Measurements from ENCODE around the gene SPATA33. TPM values are rescaled to one million over a fixed set of nuclear protein-coding genes. Genes with fewer than 3 reads are reported as not detected.
"Not testable (repeated sequence)": the region's sequence is repeated elsewhere in the genome, so short reads cannot be mapped to it uniquely, and the experiment has no call there.

Gene SPATA33
- polyA plus RNA-seq, 3 donors: 11.3 to 15.1 (median 14.6) TPM

DNA sequence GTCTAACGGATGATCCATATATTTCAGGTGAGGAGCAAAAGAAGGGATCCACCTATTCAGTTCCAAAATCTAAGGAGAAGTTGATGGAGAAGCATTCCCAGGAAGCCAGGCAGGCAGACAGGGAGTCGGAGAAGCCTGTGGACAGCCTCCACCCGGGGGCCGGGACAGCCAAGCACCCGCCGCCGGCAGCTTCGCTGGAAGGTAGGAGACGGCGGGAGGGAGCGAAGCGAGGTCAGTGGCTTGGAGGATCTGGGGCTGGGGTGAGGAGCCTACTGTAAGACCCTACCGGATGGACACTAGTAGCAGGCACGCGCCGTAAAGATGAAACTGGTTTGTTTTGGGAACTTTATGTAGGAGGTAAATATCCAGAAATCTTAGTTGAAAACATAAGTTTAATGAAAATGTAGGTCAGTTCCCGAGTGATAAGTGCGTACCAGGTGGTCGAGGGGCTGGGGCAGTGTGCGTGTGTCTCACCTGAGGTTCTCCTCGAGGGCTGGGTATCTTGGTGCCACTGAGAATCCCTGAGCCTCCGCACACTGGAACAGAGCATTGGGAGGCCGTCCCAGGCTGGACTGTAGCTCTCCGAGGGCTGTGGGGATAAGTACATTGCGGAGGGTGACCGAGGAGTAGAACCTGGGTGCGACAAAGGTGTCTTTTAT lies 714 bp downstream of the SPATA33 start:
- no peak for DNase-seq (ENCODE audit: low read depth in 3 of 3, low spot score in 2 of 3)

DNA sequence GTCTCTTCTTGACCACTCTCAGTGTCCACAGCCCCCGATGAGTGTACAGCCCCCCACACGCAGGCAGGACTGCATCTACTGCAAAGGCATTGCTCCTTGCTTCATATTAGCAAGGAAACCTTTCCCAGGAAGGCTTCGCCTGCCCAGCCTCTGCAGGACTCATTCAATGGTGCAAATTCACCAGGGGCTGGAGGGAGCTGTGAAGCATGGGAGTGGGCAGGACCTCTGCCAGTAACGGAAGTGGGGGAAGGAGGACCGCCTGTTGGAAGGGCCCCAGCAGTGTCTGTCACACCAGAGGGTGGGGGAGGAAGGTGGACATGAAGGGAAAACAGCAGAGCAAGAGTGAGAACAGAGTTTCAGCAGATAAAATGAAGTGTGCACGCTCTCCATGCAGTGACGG lies 2.5 kb downstream of the SPATA33 start:
- no peak for DNase-seq (ENCODE audit: low read depth in 3 of 3, low spot score in 2 of 3)

DNA sequence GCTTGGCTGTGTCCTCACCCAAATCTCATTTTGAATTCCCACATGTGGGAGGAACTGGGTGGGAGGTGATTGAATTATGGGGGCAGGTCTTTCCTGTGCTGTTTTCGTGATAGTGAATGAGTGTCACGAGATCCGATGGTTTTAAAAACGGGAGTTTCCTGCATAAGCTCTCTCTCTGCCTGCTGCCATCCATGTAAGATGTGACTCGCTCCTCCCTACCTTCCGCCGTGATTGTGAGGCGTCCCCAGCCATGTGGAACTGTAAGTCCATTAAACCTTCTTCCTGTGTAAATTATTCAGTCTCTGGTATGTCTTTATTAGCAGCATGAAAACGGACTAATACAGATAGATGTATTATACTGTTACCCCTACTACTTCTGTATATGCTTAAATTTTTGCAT lies 3.6 kb downstream of the SPATA33 start:
- no peak for DNase-seq (ENCODE audit: low read depth in 3 of 3, low spot score in 2 of 3)

DNA sequence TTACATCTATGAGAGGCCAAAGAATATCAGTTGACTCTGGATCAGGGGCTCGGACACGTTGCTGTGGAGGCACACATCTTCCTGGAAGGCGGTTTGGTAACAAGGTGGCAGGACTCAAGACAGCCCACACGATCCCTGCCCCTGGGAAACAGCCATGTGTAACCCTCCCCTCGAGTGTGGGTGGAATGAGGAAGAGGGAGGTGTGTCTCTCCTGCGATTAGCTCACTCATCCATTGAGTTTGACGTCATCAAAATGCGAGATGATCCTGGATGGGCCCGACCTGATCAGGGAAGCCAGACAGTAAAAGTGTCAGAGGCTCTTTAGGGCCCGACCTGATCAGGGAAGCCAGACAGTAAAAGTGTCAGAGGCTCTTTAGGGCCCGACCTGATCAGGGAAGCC lies 6.6 kb downstream of the SPATA33 start:
- DNase-seq (ENCODE audit: low read depth in 3 of 3, low spot score in 2 of 3): not testable (repeated sequence)

DNA sequence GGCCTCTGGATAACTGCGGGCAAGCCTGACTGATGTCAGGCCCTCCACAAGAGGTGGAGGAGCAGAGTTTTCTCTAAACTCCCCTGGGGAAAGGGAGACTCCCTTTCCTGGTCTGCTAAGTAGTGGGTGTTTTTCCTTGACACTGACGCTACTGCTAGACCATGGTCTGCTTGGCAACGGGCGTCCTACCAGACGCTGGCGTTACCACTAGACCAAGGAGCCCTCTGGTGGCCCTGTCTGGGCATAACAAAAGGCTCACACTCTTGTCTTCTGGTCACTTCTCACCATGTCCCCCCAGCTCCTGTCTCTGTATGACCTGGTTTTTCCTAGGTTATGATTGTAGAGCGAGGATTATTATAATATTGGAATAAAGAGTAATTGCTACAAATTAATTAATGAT lies 9.4 kb downstream of the SPATA33 start:
- DNase-seq (ENCODE audit: low read depth in 3 of 3, low spot score in 2 of 3): not testable (repeated sequence)

DNA sequence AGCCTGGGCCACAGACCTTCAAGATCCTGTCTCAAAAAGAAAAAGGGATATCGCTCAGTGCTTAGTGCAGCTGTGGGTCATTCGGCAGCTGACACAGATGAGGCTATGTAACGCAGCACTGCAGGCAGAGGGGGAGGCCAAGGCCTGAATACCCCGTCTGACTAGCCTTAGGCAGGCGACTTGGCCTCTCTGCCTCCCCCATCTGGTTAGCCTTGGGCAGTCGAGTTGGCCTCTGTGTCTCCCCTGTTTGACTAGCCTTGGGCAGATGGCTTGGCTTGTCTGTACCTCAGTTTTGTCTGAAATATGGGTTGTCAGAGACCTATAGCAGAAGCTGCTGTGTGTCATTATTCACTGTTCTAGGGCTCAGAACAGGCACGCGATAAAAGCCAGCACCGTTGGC lies 10.0 kb downstream of the SPATA33 start:
- DNase-seq (ENCODE audit: low read depth in 3 of 3, low spot score in 2 of 3): no peak

DNA sequence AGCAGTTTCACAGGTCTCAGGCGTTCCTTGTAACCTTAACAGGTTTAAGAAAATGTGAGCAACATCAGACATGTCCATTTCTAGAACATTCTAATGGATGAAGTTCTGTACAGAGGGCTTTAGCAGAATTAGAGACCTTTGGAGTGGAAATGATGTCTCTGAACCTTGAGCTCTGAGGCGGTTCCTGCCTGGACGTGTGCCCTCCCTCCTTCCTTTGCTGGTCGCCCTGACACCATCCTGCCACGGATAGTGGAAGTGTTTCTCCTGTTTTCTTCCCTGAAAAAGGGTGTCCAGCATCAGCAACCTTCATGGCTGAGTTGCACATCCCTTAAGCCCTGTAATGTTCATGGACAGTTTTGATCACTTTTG lies 11.1 kb downstream of the SPATA33 start:
- no peak for DNase-seq (ENCODE audit: low read depth in 3 of 3, low spot score in 2 of 3)

DNA sequence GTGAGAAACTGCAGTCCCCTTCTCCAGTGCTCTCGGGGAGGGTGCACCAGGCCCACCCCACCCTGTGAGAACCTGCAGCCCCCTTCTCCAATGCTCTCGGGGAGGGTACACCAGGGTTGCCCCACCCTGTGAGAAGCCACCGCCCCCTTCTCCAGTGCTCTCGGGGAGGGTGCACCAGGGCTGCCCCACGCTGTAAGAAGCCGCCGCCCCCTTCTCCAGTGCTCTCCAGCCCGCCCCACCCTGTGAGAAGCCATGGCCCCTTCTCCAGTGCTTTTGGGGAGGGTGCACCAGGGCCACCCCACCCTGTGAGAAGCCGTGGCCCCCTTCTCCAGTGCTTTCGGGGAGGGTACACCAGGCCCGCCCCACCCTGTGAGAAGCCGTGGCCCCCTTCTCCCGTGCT lies 12.1 kb downstream of the SPATA33 start:
- DNase-seq (ENCODE audit: low read depth in 3 of 3, low spot score in 2 of 3): no peak

DNA sequence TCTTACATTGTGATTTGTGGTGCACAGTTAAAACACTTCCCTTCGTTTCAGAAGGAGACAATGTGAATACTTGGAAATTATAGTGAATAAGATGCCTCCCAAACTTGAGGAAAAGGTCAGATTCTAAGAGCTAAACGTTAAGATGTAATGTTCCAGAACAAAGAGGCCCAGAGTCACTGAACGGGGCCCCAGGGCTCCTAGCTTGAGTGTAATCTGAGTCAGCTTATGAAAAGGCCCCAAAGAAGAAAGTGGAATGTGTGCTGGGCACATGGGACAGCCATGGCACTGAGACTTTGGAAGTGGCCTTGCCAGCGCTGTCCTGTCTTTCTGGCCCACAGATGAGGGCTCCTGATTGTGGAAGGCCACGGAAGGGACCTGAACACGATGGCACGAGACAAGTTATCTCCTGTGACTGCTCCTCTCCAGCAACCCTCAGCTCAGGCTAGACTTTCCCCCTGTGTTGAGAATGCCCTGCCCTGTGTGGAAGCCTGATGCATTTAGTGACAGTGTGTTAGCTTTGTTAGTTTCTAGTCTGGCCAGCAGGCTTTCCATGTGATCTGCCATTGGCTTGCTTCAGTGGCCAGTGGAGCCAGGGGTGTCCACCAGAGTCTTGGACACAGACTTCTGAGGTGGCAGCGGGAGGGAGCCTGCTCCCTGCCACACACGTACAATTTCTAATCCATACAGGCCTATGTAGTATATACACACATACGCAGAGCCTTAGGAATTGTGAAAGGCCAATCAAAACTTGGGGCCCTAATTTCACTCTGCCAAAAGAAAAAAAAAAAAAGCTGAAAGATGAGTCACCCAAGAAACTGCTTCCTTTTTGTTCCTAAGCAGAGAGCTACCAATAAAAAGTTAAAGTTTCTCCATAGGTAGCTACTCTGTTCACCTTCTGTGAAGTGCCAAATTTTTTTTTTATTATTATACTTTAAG lies 13.1 kb downstream of the SPATA33 start:
- no peak for DNase-seq (ENCODE audit: low read depth in 3 of 3, low spot score in 2 of 3)

DNA sequence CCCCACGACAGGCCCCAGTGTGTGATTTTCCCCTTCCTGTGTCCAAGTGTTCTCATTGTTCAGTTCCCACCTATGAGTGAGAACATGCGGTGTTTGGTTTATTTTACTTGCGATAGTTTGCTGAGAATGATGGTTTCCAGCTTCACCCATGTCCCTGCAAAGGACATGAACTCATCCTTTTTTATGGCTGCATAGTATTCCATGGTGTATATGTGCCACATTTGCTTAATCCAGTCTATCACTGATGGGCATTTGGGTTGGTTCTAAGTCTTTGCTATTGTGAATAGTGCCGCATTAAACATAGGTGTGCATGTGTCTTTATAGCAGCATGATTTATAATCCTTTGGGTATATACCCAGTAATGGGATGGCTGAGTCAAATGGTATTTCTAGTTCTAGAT lies 13.9 kb downstream of the SPATA33 start:
- DNase-seq (ENCODE audit: low read depth in 3 of 3, low spot score in 2 of 3): not testable (repeated sequence)

DNA sequence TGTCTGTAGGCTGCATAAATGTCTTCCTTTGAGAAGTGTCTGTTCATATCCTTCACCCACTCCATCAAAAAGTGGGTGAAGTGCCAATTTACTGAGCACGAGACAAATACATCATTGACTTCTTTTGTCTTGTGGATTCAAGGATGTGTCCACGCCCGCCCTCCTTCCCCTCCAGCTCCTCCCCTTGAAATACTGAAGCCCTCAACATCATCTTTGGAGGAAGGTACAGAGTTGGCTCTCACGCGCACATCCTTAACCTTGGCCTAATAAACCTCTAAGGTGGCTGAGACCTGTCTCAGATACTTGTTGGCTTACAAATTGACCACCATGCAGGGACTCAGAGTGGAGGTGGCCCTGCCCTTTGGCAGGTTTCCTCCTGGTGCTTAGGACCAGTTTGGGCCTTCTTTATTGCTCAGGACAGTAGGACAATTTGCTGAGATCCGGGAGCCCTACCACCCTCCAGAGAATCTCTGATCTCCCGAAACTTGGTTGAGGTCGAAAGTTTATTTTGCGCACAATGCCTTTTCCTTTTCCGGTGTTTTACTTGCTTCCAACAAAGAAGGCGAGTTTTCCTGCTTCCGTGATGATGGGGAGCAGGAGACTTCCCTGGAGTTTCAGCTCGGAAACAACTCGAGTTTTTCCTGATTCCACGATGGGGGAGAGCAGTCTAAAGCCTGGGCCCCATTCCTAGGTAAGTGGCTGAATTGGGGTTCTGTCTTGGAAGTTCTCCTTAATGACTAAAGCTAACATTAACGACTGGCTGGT lies 14.7 kb downstream of the SPATA33 start:
- no peak for DNase-seq (ENCODE audit: low read depth in 3 of 3, low spot score in 2 of 3)

DNA sequence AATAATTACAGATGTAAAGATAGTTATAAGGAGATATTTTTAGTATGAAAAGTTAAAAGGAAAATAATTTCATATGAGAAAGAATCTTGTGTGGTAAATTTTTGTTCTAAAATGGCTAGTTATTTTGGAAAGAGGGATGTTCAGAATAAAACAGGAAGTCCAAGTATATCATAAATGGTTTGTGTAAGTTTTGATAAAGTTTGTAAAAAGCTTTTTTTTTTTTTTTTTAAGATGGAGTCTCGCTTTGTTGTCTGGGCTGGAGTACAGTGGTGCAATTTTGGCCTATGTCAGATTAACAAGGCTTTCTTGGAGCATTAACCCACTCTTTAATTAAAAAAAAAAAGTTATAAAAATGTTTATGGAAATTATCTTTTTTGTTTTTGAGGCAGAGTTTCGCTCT lies 20.6 kb downstream of the SPATA33 start:
- DNase-seq (ENCODE audit: low read depth in 3 of 3, low spot score in 2 of 3): no peak

DNA sequence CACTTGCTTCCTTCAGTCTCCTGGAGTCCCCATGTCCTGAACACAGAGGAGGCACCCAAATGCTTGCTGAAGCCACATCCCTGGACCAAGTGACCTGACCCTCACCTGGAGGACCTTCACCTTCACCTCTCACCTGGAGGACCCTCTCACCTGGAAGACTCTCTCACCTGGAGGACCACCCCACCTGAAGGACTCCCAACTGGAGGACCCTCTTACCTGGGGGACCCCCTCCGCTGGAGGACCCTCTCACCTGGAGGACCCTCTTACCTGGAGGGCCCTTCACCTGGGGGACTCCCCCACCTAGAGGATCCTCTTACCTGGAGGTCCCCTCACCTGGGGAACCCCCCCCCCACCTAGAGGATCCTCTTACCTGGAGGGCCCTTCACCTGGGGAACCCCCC lies 28.3 kb downstream of the SPATA33 start:
- no peak for DNase-seq (ENCODE audit: low read depth in 3 of 3, low spot score in 2 of 3)

DNA sequence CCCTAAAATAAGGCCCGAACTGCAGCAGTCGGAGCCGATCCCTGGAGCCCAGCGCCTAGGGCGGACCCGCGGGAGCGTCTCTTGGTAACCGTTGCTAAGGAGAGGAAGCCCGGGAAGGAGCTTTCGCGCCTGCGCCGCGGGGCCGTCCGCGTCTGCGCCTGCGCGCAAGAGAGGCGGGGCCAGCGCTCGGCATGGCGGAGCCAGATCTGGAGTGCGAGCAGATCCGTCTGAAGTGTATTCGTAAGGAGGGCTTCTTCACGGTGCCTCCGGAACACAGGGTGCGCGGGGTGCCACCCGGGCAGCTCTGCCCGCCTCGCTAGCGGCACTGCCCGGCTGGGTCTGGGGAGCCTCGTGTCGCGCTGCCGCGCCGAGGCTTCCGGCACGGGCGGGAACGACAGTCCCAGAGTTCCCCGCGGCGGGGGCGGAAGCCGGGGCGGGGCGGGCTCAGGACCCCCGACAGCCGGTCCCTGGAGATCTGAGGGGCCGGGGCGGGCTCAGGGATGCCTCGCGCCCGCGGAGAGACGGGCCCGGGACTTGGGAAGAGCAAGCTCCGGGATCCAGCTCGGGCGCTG lies 29.0 kb downstream of the SPATA33 start, which contains the start of gene CDK10:
Gene CDK10, plus strand, starts transcription at position 170 of the 572 bp plus-strand sequence. Its CDS starts 22 bp downstream, at position 192.
- DNase-seq (ENCODE audit: low read depth in 3 of 3, low spot score in 2 of 3): peak; percentile 78 to 90 (median 83)

DNA sequence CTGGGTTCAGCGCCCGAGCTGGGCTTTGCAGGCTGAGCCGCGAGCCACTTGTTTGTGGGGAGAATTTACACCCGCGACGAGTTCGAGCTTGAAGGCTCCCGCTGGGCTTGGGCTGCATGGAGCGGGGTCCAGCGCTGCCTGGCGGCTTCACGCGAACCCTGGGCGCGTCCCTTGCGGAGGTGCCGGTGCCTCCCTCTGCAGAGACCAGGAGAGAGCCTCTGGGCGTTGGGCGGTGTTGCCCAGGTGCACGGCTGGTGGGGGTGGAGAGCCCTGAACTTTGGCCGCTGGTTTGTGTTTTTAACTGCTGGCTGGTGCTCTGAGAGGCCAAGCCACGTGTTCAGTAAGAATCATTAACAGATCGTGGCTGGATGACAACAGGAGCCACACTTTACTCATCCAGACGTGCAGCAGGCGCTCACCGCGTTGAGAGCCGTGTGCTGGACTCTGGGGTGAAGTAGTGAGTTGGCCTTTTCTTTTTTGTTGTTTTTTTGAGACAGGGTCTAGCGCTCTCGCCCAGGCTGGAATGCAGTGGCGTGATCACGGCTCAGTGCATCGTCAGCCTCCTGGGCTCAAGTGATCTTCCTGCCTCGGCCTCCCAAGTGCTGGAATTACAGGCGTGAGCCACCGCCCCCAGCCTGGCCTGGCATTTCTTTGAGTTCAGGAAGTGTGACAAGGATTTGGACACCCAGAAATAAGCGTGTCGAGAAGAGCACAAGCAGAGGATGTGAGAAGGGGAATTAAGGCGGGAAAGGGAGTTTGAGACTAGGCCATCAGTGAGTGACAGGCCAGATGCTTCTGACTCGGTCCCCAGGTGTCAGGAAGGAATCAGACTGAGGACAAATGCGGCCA lies 29.7 kb downstream of the SPATA33 start:
- peak in 2 of 3 donors; percentile 37 to 54 for DNase-seq (ENCODE audit: low read depth in 3 of 3, low spot score in 2 of 3)

DNA sequence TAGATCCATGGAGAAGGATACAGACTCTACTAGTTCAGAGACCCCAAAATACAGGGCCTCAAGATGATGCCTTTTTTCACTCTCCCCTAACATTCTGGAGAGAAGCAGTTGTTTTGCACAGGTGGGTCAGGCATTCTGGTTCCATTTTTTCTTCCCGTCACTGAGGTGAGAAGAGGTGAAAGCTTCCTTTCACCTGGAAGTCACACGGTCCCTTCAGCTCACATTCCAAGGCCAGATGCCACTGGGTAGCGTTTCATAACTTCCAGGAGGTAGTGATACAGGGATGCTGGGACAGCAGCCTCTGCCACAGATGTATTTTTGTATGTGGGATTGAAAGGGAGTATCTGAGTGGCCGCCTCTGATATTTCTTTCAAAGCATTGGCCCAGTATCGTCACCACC lies 30.8 kb downstream of the SPATA33 start:
- no peak for DNase-seq (ENCODE audit: low read depth in 3 of 3, low spot score in 2 of 3)

DNA sequence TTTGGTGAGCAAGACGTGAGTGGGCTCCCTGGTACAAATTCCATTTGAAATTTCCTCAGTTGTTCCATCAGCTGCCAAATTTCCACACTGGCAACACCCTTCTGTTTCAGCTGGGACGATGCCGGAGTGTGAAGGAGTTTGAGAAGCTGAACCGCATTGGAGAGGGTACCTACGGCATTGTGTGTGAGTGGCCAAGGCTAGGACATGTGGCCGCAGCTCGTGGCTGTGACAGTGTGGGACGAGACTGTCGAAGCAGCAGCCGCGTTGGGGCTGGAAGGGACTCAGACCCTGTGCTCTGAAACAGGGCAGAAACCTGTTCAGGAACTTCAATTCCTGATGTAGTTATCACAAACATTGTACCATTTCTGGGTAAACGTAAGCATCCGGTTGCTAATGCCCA lies 31.5 kb downstream of the SPATA33 start:
- no peak for DNase-seq (ENCODE audit: low read depth in 3 of 3, low spot score in 2 of 3)

DNA sequence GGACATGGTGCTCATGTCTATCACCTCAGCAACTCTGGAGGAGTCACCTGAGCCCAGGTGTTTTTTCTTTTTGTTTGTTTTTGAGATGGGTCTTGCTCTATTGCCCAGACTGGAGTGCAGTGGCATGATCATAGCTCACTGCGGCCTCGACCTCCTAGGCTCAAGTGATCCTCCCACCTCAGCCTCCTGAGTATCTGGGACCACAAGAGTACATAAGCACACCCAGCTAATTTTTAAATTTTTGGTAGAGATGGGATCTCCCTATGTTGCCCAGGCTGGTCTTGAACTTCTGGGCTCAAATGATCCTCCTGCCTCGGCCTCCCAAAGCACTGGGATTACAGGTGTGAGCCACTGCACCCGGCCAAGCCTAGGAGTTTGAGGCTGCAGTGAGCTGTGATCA lies 32.0 kb downstream of the SPATA33 start:
- DNase-seq (ENCODE audit: low read depth in 3 of 3, low spot score in 2 of 3): not testable (repeated sequence)

DNA sequence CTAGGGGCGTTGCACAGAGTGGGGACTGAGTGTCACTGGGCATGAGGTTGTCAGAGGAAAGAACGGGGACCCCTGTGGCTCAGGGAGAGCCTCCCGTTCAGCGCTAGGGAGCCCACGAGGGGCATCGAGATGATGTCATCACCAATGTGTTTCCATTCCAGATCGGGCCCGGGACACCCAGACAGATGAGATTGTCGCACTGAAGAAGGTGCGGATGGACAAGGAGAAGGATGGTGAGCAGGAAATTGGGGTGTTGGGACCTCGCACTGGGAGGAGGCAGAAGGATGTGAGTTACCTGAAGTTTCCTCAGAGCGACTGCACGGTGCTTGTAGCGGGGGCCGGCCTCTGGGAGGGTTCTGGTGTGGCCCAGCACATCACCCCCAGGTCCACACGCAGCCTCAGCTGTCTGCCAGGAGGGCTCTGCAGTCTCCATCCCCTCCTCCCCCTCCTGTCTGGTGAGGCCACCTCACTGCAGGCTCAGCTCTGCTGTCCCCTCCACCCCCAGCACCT lies 32.8 kb downstream of the SPATA33 start:
- no peak for DNase-seq (ENCODE audit: low read depth in 3 of 3, low spot score in 2 of 3)

Measured in right renal cortex interstitium (tissue), 3 donors.